NCI-H2227 (cell line): Measurements from ENCODE around the gene ATF6.

Source experiments
- DNase-seq: peaks from one replicate; lab custom pipeline; 2025; ENCODE audit not compliant: unreplicated experiment; lab: John Stamatoyannopoulos, UW

Gene ATF6

GRCh38 chr1:161885003-161885402 is 118.9 kb downstream of the ATF6 start:
- DNase-seq: no peak

- DNase-seq: no peak
Measured at GRCh38 chr1:161885759-161886158, 119.6 kb downstream of the ATF6 start.

- no peak for DNase-seq
Measured at GRCh38 chr1:161886589-161886988, 120.5 kb downstream of the ATF6 start.

- DNase-seq: no peak
Measured at GRCh38 chr1:161887730-161888287, 121.7 kb downstream of the ATF6 start.

GRCh38 chr1:161890574-161890973 is 124.5 kb downstream of the ATF6 start:
- DNase-seq: no peak

GRCh38 chr1:161899091-161899490 is 133.0 kb downstream of the ATF6 start:
- no peak for DNase-seq

GRCh38 chr1:161900160-161900559 is 134.0 kb downstream of the ATF6 start:
- DNase-seq: no peak

GRCh38 chr1:161902182-161902581 is 136.1 kb downstream of the ATF6 start:
- DNase-seq: no peak

- DNase-seq: no peak
Measured at GRCh38 chr1:161905269-161905884, 139.3 kb downstream of the ATF6 start.

GRCh38 chr1:161907265-161907664 is 141.1 kb downstream of the ATF6 start:
- DNase-seq: no peak

GRCh38 chr1:161908264-161908663 is 142.1 kb downstream of the ATF6 start:
- DNase-seq: no peak

GRCh38 chr1:161910604-161911003 is 144.5 kb downstream of the ATF6 start:
- no peak for DNase-seq

GRCh38 chr1:161913482-161914140 is 147.5 kb downstream of the ATF6 start:
- no peak for DNase-seq

- no peak for DNase-seq
Measured at GRCh38 chr1:161914595-161914994, 148.5 kb downstream of the ATF6 start.

GRCh38 chr1:161915051-161915503 is 149.0 kb downstream of the ATF6 start:
- DNase-seq: no peak

- no peak for DNase-seq
Measured at GRCh38 chr1:161915978-161916377, 149.9 kb downstream of the ATF6 start.

- no peak for DNase-seq
Measured at GRCh38 chr1:161919229-161919628, 153.1 kb downstream of the ATF6 start.

GRCh38 chr1:161921491-161921890 is 155.4 kb downstream of the ATF6 start:
- DNase-seq: no peak

- no peak for DNase-seq
Measured at GRCh38 chr1:161921990-161922389, 155.9 kb downstream of the ATF6 start.

GRCh38 chr1:161928056-161928455 is 161.9 kb downstream of the ATF6 start:
- DNase-seq: no peak

- no peak for DNase-seq
Measured at GRCh38 chr1:161929137-161929536, 163.0 kb downstream of the ATF6 start.

- no peak for DNase-seq
Measured at GRCh38 chr1:161930064-161930463, 163.9 kb downstream of the ATF6 start.

- no peak for DNase-seq
Measured at GRCh38 chr1:161932668-161933067, 166.5 kb downstream of the ATF6 start.
